ENCODE measurements around the gene TXNDC8. TPM values are rescaled to one million over a fixed set of nuclear protein-coding genes. Genes with fewer than 3 reads are reported as not detected.
A peak's percentile ranks its signal among the peaks of the same experiment; 100 is the strongest.

TXNDC8 gene
- total RNA-seq, 1 donor from 2014 or later, result not detected

- Histone ChIP-seq H3K9me3 (no peaks in the 10 kb centered on the region), H3K27me3 (no peaks in the 10 kb centered on the region), H3K36me3 (no peaks in the 10 kb centered on the region), H3K4me1 (no peaks in the 10 kb centered on the region), H3K4me3 (no peak overlapping the region), H3K27ac (no peak overlapping the region)
- DNase-seq (no peak), ATAC-seq (no peak)
- intact Hi-C loops (cut with DNase I), result no loop called here
- TF ChIP-seq CTCF (IDR thresholded peaks at IDR 0.05), result no peak
Observed at GRCh38 chr9:110327716-110328115, 9.9 kb downstream of the TXNDC8 start.

- H3K27ac ChIP-seq, result no peak overlapping the region
- ATAC-seq (no peak), DNase-seq (no peak)
- no peak overlapping the region for H3K4me3 ChIP-seq
- no peak for TF ChIP-seq CTCF (IDR thresholded peaks at IDR 0.05)
- no peaks in the 10 kb centered on the region for H3K27me3 ChIP-seq
- H3K4me1 ChIP-seq, result no peaks in the 10 kb centered on the region
- no peaks in the 10 kb centered on the region for H3K9me3 ChIP-seq
- intact Hi-C loops (cut with DNase I), result no loop called here
- no peaks in the 10 kb centered on the region for H3K36me3 ChIP-seq
Observed at GRCh38 chr9:110323818-110324217, 13.8 kb downstream of the TXNDC8 start.

GRCh38 chr9:110320651-110321445, 16.8 kb downstream of the TXNDC8 start:
- Histone ChIP-seq H3K4me3 (no peak overlapping the region), H3K27me3 (no peaks in the 10 kb centered on the region), H3K4me1 (no peaks in the 10 kb centered on the region), H3K36me3 (no peaks in the 10 kb centered on the region), H3K9me3 (no peaks in the 10 kb centered on the region), H3K27ac (no peak overlapping the region)
- intact Hi-C loops (cut with DNase I), result no loop called here
- no peak for ATAC-seq
- DNase-seq, result no peak
- TF ChIP-seq CTCF (IDR thresholded peaks at IDR 0.05), result no peak

- no peak for DNase-seq
- TF ChIP-seq CTCF (IDR thresholded peaks at IDR 0.05), result no peak
- ATAC-seq, result no peak
- no peak overlapping the region for H3K27ac ChIP-seq
- H3K9me3 ChIP-seq, result no peaks in the 10 kb centered on the region
- H3K36me3 ChIP-seq, result no peaks in the 10 kb centered on the region
- H3K4me3 ChIP-seq, result no peak overlapping the region
- H3K4me1 ChIP-seq, result no peaks in the 10 kb centered on the region
- H3K27me3 ChIP-seq, result no peaks in the 10 kb centered on the region
- intact Hi-C loops (cut with DNase I), result no loop called here
Observed at GRCh38 chr9:110319781-110320492, 17.7 kb downstream of the TXNDC8 start.

GRCh38 chr9:110317911-110318310, 19.8 kb downstream of the TXNDC8 start:
- H3K9me3 ChIP-seq, result no peaks in the 10 kb centered on the region
- H3K27me3 ChIP-seq, result no peaks in the 10 kb centered on the region
- no peak overlapping the region for H3K4me3 ChIP-seq
- H3K27ac ChIP-seq, result no peak overlapping the region
- intact Hi-C loops (cut with DNase I), result no loop called here
- no peak for TF ChIP-seq CTCF (IDR thresholded peaks at IDR 0.05)
- no peak for DNase-seq
- no peaks in the 10 kb centered on the region for H3K4me1 ChIP-seq
- no peaks in the 10 kb centered on the region for H3K36me3 ChIP-seq
- ATAC-seq, result peak; percentile 72

Measured in upper lobe of right lung (tissue), 1 donor.